Thyroid gland (tissue), 4 donors: ENCODE data around the gene PTPRC.

ENCODE experiments used
- CTCF ChIP-seq, 6 experiments: fragments of 200-600 bp in 3 of 6; fragments of 450-650 bp in 3 of 6; sonication (generic) in 3 of 6; IDR thresholded peaks; one replicate each; pipeline ENCODE4 v1.5.1; 2016 to 2019; ENCODE audit warnings: antibody characterized with exemption in 6 of 6, mild to moderate bottlenecking in 2 of 6, inconsistent platforms in 1 of 6, moderate library complexity in 1 of 6
- POLR2A ChIP-seq, 2 donors: fragments of 450-650 bp; IDR thresholded peaks; one replicate each; pipeline ENCODE4 v1.6.1; 2017; ENCODE audit warnings: antibody characterized with exemption in 2 of 2, mild to moderate bottlenecking in 2 of 2, moderate library complexity in 1 of 2

GRCh38 chr1:198729195-198729863 lies 90.5 kb downstream of the PTPRC start:
- TF ChIP-seq CTCF (IDR thresholded peaks at IDR 0.05) (no peak), POLR2A (IDR thresholded peaks at IDR 0.05) (no peak)
